HG03175 (cell line): ENCODE results near the gene NECAB3.
A peak's percentile ranks its signal among the peaks of the same experiment; 100 is the strongest.

Experiments used
- ATAC-seq: cut with Tn5 transposase; IDR thresholded peaks from one replicate; pipeline ENCODE4 v1.9.1; 2021; ENCODE audit warnings: mild to moderate bottlenecking, moderate library complexity; ENCODE audit not compliant: unreplicated experiment

Gene NECAB3

GRCh38 chr20:33677991-33678702, 3.9 kb upstream of the NECAB3 start:
- ATAC-seq = no peak

- ATAC-seq = no peak
Measured at GRCh38 chr20:33676652-33677645, 2.7 kb upstream of the NECAB3 start.

- no peak for ATAC-seq
Measured at GRCh38 chr20:33676121-33676520, 1.9 kb upstream of the NECAB3 start.

- no peak for ATAC-seq
Measured at GRCh38 chr20:33675136-33675959, 1.1 kb upstream of the NECAB3 start.

GRCh38 chr20:33673410-33674293, 576 bp downstream of the NECAB3 start:
- ATAC-seq = peak; percentile 24

- no peak for ATAC-seq
Measured at GRCh38 chr20:33673114-33673409, 1.2 kb downstream of the NECAB3 start.

- ATAC-seq = no peak
Measured at GRCh38 chr20:33672426-33673113, 1.7 kb downstream of the NECAB3 start.

- no peak for ATAC-seq
Measured at GRCh38 chr20:33671573-33672288, 2.5 kb downstream of the NECAB3 start.

- ATAC-seq = no peak
Measured at GRCh38 chr20:33670715-33671499, 3.3 kb downstream of the NECAB3 start.

- no peak for ATAC-seq
Measured at GRCh38 chr20:33669873-33670640, 4.2 kb downstream of the NECAB3 start.

- ATAC-seq = no peak
Measured at GRCh38 chr20:33669224-33669623, 5.0 kb downstream of the NECAB3 start.

GRCh38 chr20:33668466-33669155, 5.6 kb downstream of the NECAB3 start:
- ATAC-seq = no peak

GRCh38 chr20:33667676-33668465, 6.4 kb downstream of the NECAB3 start:
- ATAC-seq = peak; percentile 28

GRCh38 chr20:33667245-33667675, 7.0 kb downstream of the NECAB3 start:
- peak; percentile 21 for ATAC-seq

- peak; percentile 79 for ATAC-seq
Measured at GRCh38 chr20:33666293-33667244, 7.7 kb downstream of the NECAB3 start, which contains the start of gene ACTL10. Gene ACTL10 (plus strand): TSS chr20:33666943. CDS start chr20:33667498, 555 bp downstream.
